ENCODE results near the gene MICAL1.

GRCh38 chr6:109441069-109441816 is 14.3 kb downstream of the MICAL1 start:
- TF ChIP-seq CTCF (conservative IDR thresholded peaks at IDR 0.05; ENCODE audit: low read length) = peak; percentile 35
- no peak for TF ChIP-seq EZH2phosphoT487 (IDR thresholded peaks at IDR 0.05; ENCODE audit: borderline replicate concordance)

Measured in Loucy (cell line).